Astrocyte (in vitro differentiated cells and primary cell): ENCODE results near the gene MED12L. TPM values are rescaled to one million over a fixed set of nuclear protein-coding genes. Genes with fewer than 3 reads are reported as not detected.

Experiments
- DNase-seq: peaks from one replicate; pipeline ENCODE4 v3.0.0-alpha.2; 2010; ENCODE audit warnings: low read depth
- FAIRE-seq: peaks from 2 replicates; lab custom pipeline; 2011; peaks lifted over from hg19 to GRCh38; lab: Jason Lieb, UNC
- H2AFZ ChIP-seq: 2 replicates; pipeline ENCODE4 v1.6.0; 2012; ENCODE audit warnings: low read depth, low read length, inconsistent platforms
- H3K27ac ChIP-seq: 2 replicates; pipeline ENCODE4 v1.5.1; 2011; ENCODE audit warnings: low read depth, low read length, inconsistent platforms
- H3K27me3 ChIP-seq: 2 replicates; pipeline ENCODE4 v1.6.0; 2011; ENCODE audit warnings: low read length, inconsistent platforms; ENCODE audit not compliant: insufficient read depth
- H3K36me3 ChIP-seq: 2 replicates; pipeline ENCODE4 v1.5.1; 2011; ENCODE audit warnings: low read length, inconsistent platforms; ENCODE audit not compliant: insufficient read depth
- H3K4me1 ChIP-seq: 2 replicates; pipeline ENCODE4 v1.5.1; 2011; ENCODE audit warnings: low read length, inconsistent platforms; ENCODE audit not compliant: insufficient read depth
- H3K4me2 ChIP-seq: 2 replicates; pipeline ENCODE4 v1.6.0; 2012; ENCODE audit warnings: low read length, inconsistent platforms
- H3K4me3 ChIP-seq: 2 replicates; pipeline ENCODE4 v1.5.1; 2011; ENCODE audit warnings: low read depth, mild to moderate bottlenecking, low read length, inconsistent platforms; ENCODE audit not compliant: insufficient read depth
- H3K79me2 ChIP-seq: 2 replicates; pipeline ENCODE4 v1.6.0; 2012; ENCODE audit warnings: mild to moderate bottlenecking, low read length, inconsistent platforms; ENCODE audit not compliant: insufficient read depth
- H3K9ac ChIP-seq: 2 replicates; pipeline ENCODE4 v1.6.0; 2012; ENCODE audit warnings: mild to moderate bottlenecking, low read length, inconsistent platforms
- H3K9me3 ChIP-seq: 2 replicates; pipeline ENCODE4 v1.5.1; 2012; ENCODE audit warnings: low read depth, mild to moderate bottlenecking, low read length, inconsistent platforms; ENCODE audit not compliant: insufficient read depth
- H4K20me1 ChIP-seq: 2 replicates; pipeline ENCODE4 v1.6.0; 2012; ENCODE audit warnings: low read length, inconsistent platforms; ENCODE audit not compliant: insufficient read depth
- H3K27ac Mint-ChIP-seq: one replicate; pipeline ENCODE4 v1.8.0; 2021; ENCODE audit warnings: mild to moderate bottlenecking, mixed read lengths; ENCODE audit not compliant: unreplicated experiment
- H3K27me3 Mint-ChIP-seq: one replicate; pipeline ENCODE4 v1.8.0; 2021; ENCODE audit warnings: low read depth, mixed read lengths; ENCODE audit not compliant: unreplicated experiment
- H3K36me3 Mint-ChIP-seq: one replicate; pipeline ENCODE4 v1.8.0; 2021; ENCODE audit warnings: low read depth, mixed read lengths; ENCODE audit not compliant: unreplicated experiment
- H3K4me1 Mint-ChIP-seq: one replicate; pipeline ENCODE4 v1.8.0; 2021; ENCODE audit warnings: low read depth, mixed read lengths; ENCODE audit not compliant: unreplicated experiment
- H3K4me3 Mint-ChIP-seq: one replicate; pipeline ENCODE4 v1.8.0; 2021; ENCODE audit warnings: mild to moderate bottlenecking, moderate library complexity, mixed read lengths; ENCODE audit not compliant: unreplicated experiment
- H3K9me3 Mint-ChIP-seq: one replicate; pipeline ENCODE4 v1.8.0; 2021; ENCODE audit warnings: mild to moderate bottlenecking, mixed read lengths; ENCODE audit not compliant: unreplicated experiment
- EZH2 ChIP-seq: IDR thresholded peaks from 2 replicates; pipeline ENCODE4 v1.6.1; 2012; ENCODE audit warnings: mild to moderate bottlenecking, low read length, inconsistent platforms; ENCODE audit not compliant: insufficient read depth
- total RNA-seq: library from RNA; stranded (reverse); gene quantifications from 2 replicates; pipeline ENCODE4 v1.2.1, GENCODE V29; 2021
- TF ChIP-seq, protein P1 (sequence below): IDR thresholded peaks from 2 replicates; pipeline ENCODE4 v1.5.1; 2011; ENCODE audit warnings: low read depth, mild to moderate bottlenecking, inconsistent platforms, low read length, moderate library complexity; ENCODE audit not compliant: insufficient read depth

The MED12L gene
- total RNA-seq, 1 donor from 2014 or later: 8.2 TPM

DNA sequence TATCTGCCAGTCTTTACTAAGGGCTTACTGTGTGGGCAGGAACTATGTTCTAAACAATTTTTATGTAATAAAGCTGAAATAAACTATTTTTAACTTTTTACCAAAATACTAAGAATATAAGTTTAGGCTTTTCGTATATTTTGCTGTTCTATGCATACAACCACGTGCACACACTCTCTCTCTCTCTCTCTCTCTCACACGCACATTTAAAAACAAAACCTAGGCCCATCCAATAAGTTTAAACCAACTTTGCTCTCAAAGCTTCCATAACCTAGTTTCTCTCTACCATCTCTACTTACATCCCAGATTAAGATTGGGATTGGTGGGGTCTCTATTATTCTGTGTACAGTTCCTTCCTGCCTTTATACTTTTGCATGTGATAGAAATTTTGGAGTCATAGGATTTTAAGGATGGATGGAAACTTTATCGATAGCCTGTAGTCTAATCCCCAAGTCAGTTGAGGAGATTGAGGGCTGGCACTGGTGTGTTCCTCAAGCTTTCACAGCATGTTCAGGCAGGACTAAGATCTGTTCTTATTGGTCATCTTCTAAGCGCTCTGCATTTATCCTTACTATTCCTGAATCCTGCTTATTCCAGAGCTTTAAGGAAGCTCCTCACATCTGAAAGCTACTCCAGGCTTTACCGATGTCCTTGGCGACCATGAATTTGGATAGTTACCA is 115.7 kb downstream of the MED12L start:
- no peaks in the 10 kb centered on the region for H3K4me1 ChIP-seq
- no peaks in the 10 kb centered on the region for H3K36me3 Mint-ChIP-seq
- FAIRE-seq: no peak
- H3K4me2 ChIP-seq: no peak overlapping the region
- TF ChIP-seq, protein P1, sequence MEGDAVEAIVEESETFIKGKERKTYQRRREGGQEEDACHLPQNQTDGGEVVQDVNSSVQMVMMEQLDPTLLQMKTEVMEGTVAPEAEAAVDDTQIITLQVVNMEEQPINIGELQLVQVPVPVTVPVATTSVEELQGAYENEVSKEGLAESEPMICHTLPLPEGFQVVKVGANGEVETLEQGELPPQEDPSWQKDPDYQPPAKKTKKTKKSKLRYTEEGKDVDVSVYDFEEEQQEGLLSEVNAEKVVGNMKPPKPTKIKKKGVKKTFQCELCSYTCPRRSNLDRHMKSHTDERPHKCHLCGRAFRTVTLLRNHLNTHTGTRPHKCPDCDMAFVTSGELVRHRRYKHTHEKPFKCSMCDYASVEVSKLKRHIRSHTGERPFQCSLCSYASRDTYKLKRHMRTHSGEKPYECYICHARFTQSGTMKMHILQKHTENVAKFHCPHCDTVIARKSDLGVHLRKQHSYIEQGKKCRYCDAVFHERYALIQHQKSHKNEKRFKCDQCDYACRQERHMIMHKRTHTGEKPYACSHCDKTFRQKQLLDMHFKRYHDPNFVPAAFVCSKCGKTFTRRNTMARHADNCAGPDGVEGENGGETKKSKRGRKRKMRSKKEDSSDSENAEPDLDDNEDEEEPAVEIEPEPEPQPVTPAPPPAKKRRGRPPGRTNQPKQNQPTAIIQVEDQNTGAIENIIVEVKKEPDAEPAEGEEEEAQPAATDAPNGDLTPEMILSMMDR: no peak
- TF ChIP-seq EZH2: no peak
- H3K9me3 Mint-ChIP-seq: no peaks in the 10 kb centered on the region
- no peaks in the 10 kb centered on the region for H3K27me3 ChIP-seq
- no peaks in the 10 kb centered on the region for H3K27me3 Mint-ChIP-seq
- DNase-seq: no peak
- no peak overlapping the region for H3K27ac ChIP-seq
- no peak overlapping the region for H3K4me3 ChIP-seq
- H4K20me1 ChIP-seq: no peaks in the 10 kb centered on the region
- H3K36me3 ChIP-seq: no peaks in the 10 kb centered on the region
- H3K9ac ChIP-seq: no peak overlapping the region
- no peak overlapping the region for H3K4me3 Mint-ChIP-seq
- peaks cover 20% of the 10 kb centered on the region for H3K4me1 Mint-ChIP-seq
- H3K27ac Mint-ChIP-seq: no peak overlapping the region
- no peaks in the 10 kb centered on the region for H3K79me2 ChIP-seq
- H2AFZ ChIP-seq: no peak overlapping the region
- no peaks in the 10 kb centered on the region for H3K9me3 ChIP-seq

DNA sequence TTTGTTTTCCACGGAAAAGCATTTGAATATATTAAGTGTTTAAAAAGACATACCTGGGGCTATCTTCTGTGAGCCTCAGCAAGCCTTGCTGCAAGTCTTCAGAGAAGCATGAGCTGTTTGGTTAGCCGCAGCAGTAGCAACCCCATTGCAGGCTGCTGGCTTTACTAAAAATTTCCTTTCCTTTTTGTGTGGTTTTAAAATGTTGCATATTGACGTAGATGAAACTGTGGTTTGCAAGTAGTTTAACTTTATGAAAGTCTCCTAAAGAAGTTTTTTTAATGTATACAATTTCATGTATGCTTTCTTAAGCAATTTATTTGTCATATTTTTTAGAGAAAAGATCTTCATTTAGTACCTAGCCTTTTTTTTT is 117.6 kb downstream of the MED12L start, which contains the start of gene GPR171:
GPR171 (minus strand) TSS at position 166 of the 370 bp plus-strand sequence. CDS start 3,830 bp downstream, outside the sequence.
- TF ChIP-seq, protein P1: no peak
- TF ChIP-seq EZH2: no peak
- H3K27ac Mint-ChIP-seq: no peak within 1 kb of the TSS
- Histone ChIP-seq H4K20me1 (no peaks in the 10 kb centered on the region), H3K27me3 (no peaks in the 10 kb centered on the region), H3K4me1 (no peaks in the 10 kb centered on the region), H3K9ac (no peak within 1 kb of the TSS), H3K4me2 (no peak within 1 kb of the TSS), H3K4me3 (no peak within 1 kb of the TSS), H2AFZ (no peak within 1 kb of the TSS), H3K9me3 (no peaks in the 10 kb centered on the region), H3K79me2 (no peaks in the 10 kb centered on the region), H3K36me3 (no peaks in the 10 kb centered on the region), H3K27ac (no peak within 1 kb of the TSS)
- no peak for DNase-seq
- peaks cover 21% of the 10 kb centered on the region for H3K4me1 Mint-ChIP-seq
- no peak within 1 kb of the TSS for H3K4me3 Mint-ChIP-seq
- no peaks in the 10 kb centered on the region for H3K27me3 Mint-ChIP-seq
- H3K36me3 Mint-ChIP-seq: no peaks in the 10 kb centered on the region
- FAIRE-seq: no peak
- H3K9me3 Mint-ChIP-seq: no peaks in the 10 kb centered on the region
